H7 (cell line): ENCODE data around the gene HDGFL2. TPM values are rescaled to one million over a fixed set of nuclear protein-coding genes. Genes with fewer than 3 reads are reported as not detected.
A peak's percentile ranks its signal among the peaks of the same experiment; 100 is the strongest.

Experiments
- DNase-seq: peaks from one replicate; pipeline ENCODE4 v3.0.0; 2012
- H3K27me3 ChIP-seq: 2 replicates; pipeline ENCODE4 v1.6.0; 2011; ENCODE audit warnings: mild to moderate bottlenecking, low read length; ENCODE audit not compliant: control insufficient read depth, insufficient read depth
- H3K36me3 ChIP-seq: replicated peaks from 2 replicates; pipeline ENCODE4 v1.5.1; 2011; ENCODE audit warnings: low read length; ENCODE audit not compliant: control insufficient read depth, insufficient read depth
- H3K4me3 ChIP-seq: 2 replicates; pipeline ENCODE4 v1.5.1; 2011; ENCODE audit warnings: low read depth, mild to moderate bottlenecking, control low read depth, low read length, moderate library complexity; ENCODE audit not compliant: insufficient read depth
- total RNA-seq: library from RNA; depleted of rRNA; stranded (reverse); fragments of >200 nt; shearing (Covaris generic); gene quantifications from 2 replicates; pipeline ENCODE4 v1.2.3, GENCODE V29; 2014

Gene HDGFL2
- total RNA-seq, 1 experiment from 2014 or later = 111 TPM

- Histone ChIP-seq H3K4me3 (peak overlapping the region; percentile 80), H3K27me3 (no peaks in the 10 kb centered on the region), H3K36me3 (peaks cover 13% of the 10 kb centered on the region)
- DNase-seq = peak; percentile 44
Measured at GRCh38 chr19:4473011-4473762, 1.1 kb downstream of the HDGFL2 start.

- DNase-seq = peak; percentile 60
- Histone ChIP-seq H3K36me3 (peaks cover 17% of the 10 kb centered on the region), H3K4me3 (peak overlapping the region; percentile 55), H3K27me3 (no peaks in the 10 kb centered on the region)
Measured at GRCh38 chr19:4473763-4474513, 1.8 kb downstream of the HDGFL2 start.

GRCh38 chr19:4474514-4475022 lies 2.5 kb downstream of the HDGFL2 start:
- peak; percentile 98 for DNase-seq
- H3K36me3 ChIP-seq = peaks cover 17% of the 10 kb centered on the region
- H3K27me3 ChIP-seq = no peaks in the 10 kb centered on the region
- peak overlapping the region; percentile 55 for H3K4me3 ChIP-seq

GRCh38 chr19:4477034-4477801 lies 5.1 kb downstream of the HDGFL2 start:
- Histone ChIP-seq H3K4me3 (no peak overlapping the region), H3K27me3 (no peaks in the 10 kb centered on the region)

GRCh38 chr19:4482721-4483364 lies 10.7 kb downstream of the HDGFL2 start:
- Histone ChIP-seq H3K36me3 (peaks cover 11% of the 10 kb centered on the region), H3K4me3 (no peak overlapping the region), H3K27me3 (no peaks in the 10 kb centered on the region)
- peak; percentile 57 for DNase-seq

More at GRCh38 chr19:4477034-4477801, 5.1 kb downstream of the HDGFL2 start:
- peaks cover 20% of the 10 kb centered on the region for H3K36me3 ChIP-seq
- DNase-seq = peak; percentile 2

- Histone ChIP-seq H3K4me3 (no peak overlapping the region), H3K36me3 (peaks cover 11% of the 10 kb centered on the region), H3K27me3 (no peaks in the 10 kb centered on the region)
- peak; percentile 30 for DNase-seq
Measured at GRCh38 chr19:4483385-4483784, 11.3 kb downstream of the HDGFL2 start.

- Histone ChIP-seq H3K27me3 (no peaks in the 10 kb centered on the region), H3K36me3 (peaks cover 23% of the 10 kb centered on the region), H3K4me3 (no peak overlapping the region)
- no peak for DNase-seq
Measured at GRCh38 chr19:4487572-4487971, 15.5 kb downstream of the HDGFL2 start.

- H3K4me3 ChIP-seq = no peak overlapping the region
- H3K27me3 ChIP-seq = no peaks in the 10 kb centered on the region
- peak; percentile 33 for DNase-seq
- H3K36me3 ChIP-seq = peaks cover 28% of the 10 kb centered on the region
Measured at GRCh38 chr19:4488496-4488895, 16.4 kb downstream of the HDGFL2 start.

GRCh38 chr19:4491446-4491845 lies 19.3 kb downstream of the HDGFL2 start:
- Histone ChIP-seq H3K4me3 (no peak overlapping the region), H3K36me3 (peaks cover 28% of the 10 kb centered on the region), H3K27me3 (no peaks in the 10 kb centered on the region)
- DNase-seq = peak; percentile 51

GRCh38 chr19:4492337-4493103 lies 20.4 kb downstream of the HDGFL2 start:
- peaks cover 29% of the 10 kb centered on the region for H3K36me3 ChIP-seq
- H3K27me3 ChIP-seq = no peaks in the 10 kb centered on the region
- no peak for DNase-seq
- no peak overlapping the region for H3K4me3 ChIP-seq

GRCh38 chr19:4493104-4493928 lies 21.2 kb downstream of the HDGFL2 start:
- peaks cover 33% of the 10 kb centered on the region for H3K36me3 ChIP-seq
- H3K27me3 ChIP-seq = no peaks in the 10 kb centered on the region
- H3K4me3 ChIP-seq = no peak overlapping the region
- peak; percentile 63 for DNase-seq

GRCh38 chr19:4493929-4494690 lies 22.0 kb downstream of the HDGFL2 start:
- DNase-seq = peak; percentile 57
- Histone ChIP-seq H3K4me3 (no peak overlapping the region), H3K36me3 (peaks cover 30% of the 10 kb centered on the region), H3K27me3 (no peaks in the 10 kb centered on the region)
